ENCODE measurements around the gene RHBG. TPM values are rescaled to one million over a fixed set of nuclear protein-coding genes. Genes with fewer than 3 reads are reported as not detected.

RHBG gene
- total and polyA plus RNA-seq, 7 donors = not detected

GRCh38 chr1:156425943-156426342, 56.9 kb downstream of the RHBG start:
- Histone ChIP-seq H3K27me3 (ENCODE audit: insufficient read depth in 3 of 3, low read length in 2 of 3) (peaks cover 0 to 83% (median 27%) of the 10 kb centered on the region in 3 donors), H3K4me3 (no peak overlapping the region), H3K9me3 (no peaks in the 10 kb centered on the region), H3K4me1 (peaks cover 18% of the 10 kb centered on the region), H3K36me3 (ENCODE audit: insufficient read depth in 1 of 2, low read depth in 1 of 2) (no peaks in the 10 kb centered on the region), H3K27ac (no peak overlapping the region)
- WGBS, 3 donors = 84 to 96% (median 90%) methylated on average over 7 of the region's 7 CpGs
- no peak for TF ChIP-seq CTCF (IDR thresholded peaks at IDR 0.05)
- no peak for DNase-seq
- intact Hi-C loops (cut with DNase I) = no loop called here
- ATAC-seq = no peak

GRCh38 chr1:156427957-156428356, 58.9 kb downstream of the RHBG start:
- Histone ChIP-seq H3K27ac (no peak overlapping the region), H3K27me3 (ENCODE audit: insufficient read depth in 3 of 3, low read length in 2 of 3) (peaks cover 0 to 81% (median 26%) of the 10 kb centered on the region in 3 donors), H3K36me3 (ENCODE audit: insufficient read depth in 1 of 2, low read depth in 1 of 2) (no peaks in the 10 kb centered on the region), H3K4me3 (no peak overlapping the region), H3K9me3 (no peaks in the 10 kb centered on the region), H3K4me1 (no peaks in the 10 kb centered on the region)
- intact Hi-C loops (cut with DNase I) = no loop called here
- TF ChIP-seq CTCF (IDR thresholded peaks at IDR 0.05) = no peak
- no peak for DNase-seq
- ATAC-seq = no peak
- WGBS, 3 donors = 47 to 73% (median 50%) methylated on average over 5 of the region's 5 CpGs

GRCh38 chr1:156428746-156429288, 59.8 kb downstream of the RHBG start:
- Histone ChIP-seq H3K27ac (no peak overlapping the region), H3K9me3 (no peaks in the 10 kb centered on the region), H3K4me1 (no peaks in the 10 kb centered on the region), H3K27me3 (ENCODE audit: insufficient read depth in 3 of 3, low read length in 2 of 3) (peaks cover 0 to 81% (median 29%) of the 10 kb centered on the region in 3 donors), H3K36me3 (ENCODE audit: insufficient read depth in 1 of 2, low read depth in 1 of 2) (no peaks in the 10 kb centered on the region), H3K4me3 (no peak overlapping the region)
- TF ChIP-seq CTCF (IDR thresholded peaks at IDR 0.05) = no peak
- ATAC-seq (no peak), DNase-seq (no peak)
- intact Hi-C loops (cut with DNase I) = no loop called here
- 5 to 19% (median 14%) methylated on average over 4 of the region's 4 CpGs for WGBS, 3 donors

GRCh38 chr1:156429313-156430060, 60.5 kb downstream of the RHBG start:
- WGBS, 3 donors = 4 to 8% (median 4%) methylated on average over 13 of the region's 13 CpGs
- no peak for ATAC-seq
- Histone ChIP-seq H3K27me3 (ENCODE audit: insufficient read depth in 3 of 3, low read length in 2 of 3) (peaks cover 0 to 81% (median 35%) of the 10 kb centered on the region in 3 donors), H3K4me3 (no peak overlapping the region), H3K9me3 (no peaks in the 10 kb centered on the region), H3K27ac (no peak overlapping the region), H3K4me1 (no peaks in the 10 kb centered on the region), H3K36me3 (ENCODE audit: insufficient read depth in 1 of 2, low read depth in 1 of 2) (no peaks in the 10 kb centered on the region)
- intact Hi-C loops (cut with DNase I) = no loop called here
- TF ChIP-seq CTCF (IDR thresholded peaks at IDR 0.05) = no peak
- DNase-seq = no peak

All from psoas muscle (tissue), 8 donors.